Skeletal muscle cell (primary cell): ENCODE results near the gene ZNF823.
"Not testable (repeated sequence)": the region's sequence is repeated elsewhere in the genome, so short reads cannot be mapped to it uniquely, and the experiment has no call there.

Experiments
- DNase-seq: peaks from one replicate; pipeline ENCODE4 v3.0.0-alpha.2; 2010; ENCODE audit warnings: low read depth
- H3K4me3 ChIP-seq: 2 replicates; pipeline ENCODE4 v1.5.1; 2011; ENCODE audit warnings: low read depth, mild to moderate bottlenecking, control low read depth, low read length, moderate library complexity

The ZNF823 gene

GRCh38 chr19:11738746-11739620, at the start of gene ZNF823:
ZNF823 (minus strand) TSS chr19:11738946; CDS start chr19:11738819, 127 bp downstream.
- H3K4me3 ChIP-seq = peak within 1 kb of the TSS; percentile 93
- DNase-seq = peak; percentile 78

DNA sequence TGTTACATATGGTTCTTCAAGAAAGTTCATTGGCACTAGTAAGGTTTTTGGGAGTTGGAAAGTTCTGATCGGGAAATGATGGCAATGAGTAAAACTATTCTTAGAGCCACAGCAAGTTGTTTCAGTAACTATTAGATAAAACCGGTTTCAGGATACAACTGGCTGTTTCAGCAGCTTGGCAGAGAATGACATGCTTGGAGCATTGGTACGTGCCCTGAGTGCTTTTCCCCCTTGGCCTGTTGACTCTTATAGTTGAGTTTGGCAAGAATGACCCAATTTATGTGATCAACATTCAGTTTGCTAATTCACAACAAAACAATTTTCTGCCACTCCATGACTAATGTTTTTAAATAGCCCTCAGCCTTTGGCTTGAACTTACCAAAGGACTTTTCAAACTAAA, 48.8 kb upstream of the ZNF823 start:
- no peak overlapping the region for H3K4me3 ChIP-seq
- DNase-seq = no peak

DNA sequence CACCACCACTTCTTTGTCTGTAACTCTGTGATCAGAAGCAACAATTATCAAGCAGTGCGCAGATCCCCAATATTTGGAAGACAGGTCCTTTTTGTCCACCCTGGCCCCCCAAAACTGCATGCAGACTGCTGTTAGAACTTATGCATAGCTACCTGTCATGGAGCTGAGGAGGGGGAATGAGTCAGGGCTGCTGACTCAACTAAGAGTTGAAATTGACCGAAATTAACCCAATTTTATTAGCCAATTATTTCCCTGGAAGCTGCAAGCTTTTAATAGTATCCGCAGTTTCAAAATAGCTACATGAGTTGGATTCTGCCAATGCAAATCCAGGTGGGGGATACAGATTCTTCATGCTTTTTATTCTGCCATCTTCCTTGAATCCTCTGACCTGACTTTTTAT, 45.6 kb upstream of the ZNF823 start:
- H3K4me3 ChIP-seq = no peak overlapping the region
- no peak for DNase-seq

DNA sequence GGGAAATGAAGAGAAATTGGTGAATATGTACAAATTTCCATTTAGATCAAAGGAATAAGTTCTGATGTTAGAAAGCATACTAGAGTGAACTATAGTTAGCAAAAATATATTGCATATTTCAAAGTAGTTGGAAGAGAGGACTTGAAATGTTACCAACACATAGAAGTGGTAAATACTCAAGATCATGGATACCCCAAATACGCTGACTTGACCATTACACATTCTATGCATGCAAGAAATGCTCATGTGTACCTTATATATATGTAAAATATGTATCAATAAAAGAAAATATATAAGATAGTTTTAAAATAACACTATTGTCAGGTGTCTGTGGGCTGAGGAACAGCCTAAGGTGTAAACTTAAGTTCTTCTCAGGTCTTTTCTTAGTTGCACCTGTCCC, 45.0 kb upstream of the ZNF823 start:
- no peak overlapping the region for H3K4me3 ChIP-seq
- DNase-seq = no peak

DNA sequence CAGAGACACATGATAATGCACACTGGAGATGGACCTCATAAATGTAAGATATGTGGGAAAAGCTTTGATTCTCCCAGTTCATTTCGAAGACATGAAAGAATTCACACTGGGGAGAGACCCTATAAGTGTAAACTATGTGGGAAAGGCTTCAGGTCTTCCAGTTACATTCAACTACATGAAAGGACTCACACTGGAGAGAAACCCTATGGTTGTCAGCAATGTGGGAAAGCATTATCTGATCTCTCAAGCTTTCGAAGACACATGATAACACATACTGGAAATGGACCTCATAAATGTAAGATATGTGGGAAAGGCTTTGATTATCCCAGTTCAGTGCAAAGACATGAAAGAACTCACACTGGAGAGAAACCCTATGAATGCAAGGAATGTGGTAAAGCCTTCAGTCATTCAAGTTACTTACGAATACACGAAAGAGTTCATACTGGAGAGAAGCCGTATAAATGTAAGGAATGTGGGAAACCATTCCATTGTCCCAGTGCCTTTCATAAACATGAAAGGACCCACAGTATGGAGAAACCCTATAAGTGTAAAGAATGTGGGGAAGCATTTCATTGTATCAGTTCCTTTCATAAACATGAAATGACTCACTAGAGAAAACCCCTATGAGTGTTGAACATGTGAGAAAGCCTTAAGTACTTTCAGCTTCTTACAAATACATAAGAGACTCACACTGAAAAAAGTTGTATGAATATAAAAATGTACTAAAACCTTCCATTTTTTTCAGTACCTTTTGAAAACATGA, 42.7 kb upstream of the ZNF823 start:
- no peak overlapping the region for H3K4me3 ChIP-seq
- DNase-seq = no peak

- H3K4me3 ChIP-seq = no peak overlapping the region
- DNase-seq = no peak
Observed at GRCh38 chr19:11780431-11781020, 41.8 kb upstream of the ZNF823 start.

- not testable (repeated sequence) for DNase-seq, H3K4me3 ChIP-seq
Observed at GRCh38 chr19:11776669-11777068, 37.9 kb upstream of the ZNF823 start.

GRCh38 chr19:11771520-11771919, 32.8 kb upstream of the ZNF823 start:
- not testable (repeated sequence) for DNase-seq, H3K4me3 ChIP-seq

GRCh38 chr19:11769995-11770394, 31.2 kb upstream of the ZNF823 start:
- no peak for DNase-seq
- H3K4me3 ChIP-seq = no peak overlapping the region

DNA sequence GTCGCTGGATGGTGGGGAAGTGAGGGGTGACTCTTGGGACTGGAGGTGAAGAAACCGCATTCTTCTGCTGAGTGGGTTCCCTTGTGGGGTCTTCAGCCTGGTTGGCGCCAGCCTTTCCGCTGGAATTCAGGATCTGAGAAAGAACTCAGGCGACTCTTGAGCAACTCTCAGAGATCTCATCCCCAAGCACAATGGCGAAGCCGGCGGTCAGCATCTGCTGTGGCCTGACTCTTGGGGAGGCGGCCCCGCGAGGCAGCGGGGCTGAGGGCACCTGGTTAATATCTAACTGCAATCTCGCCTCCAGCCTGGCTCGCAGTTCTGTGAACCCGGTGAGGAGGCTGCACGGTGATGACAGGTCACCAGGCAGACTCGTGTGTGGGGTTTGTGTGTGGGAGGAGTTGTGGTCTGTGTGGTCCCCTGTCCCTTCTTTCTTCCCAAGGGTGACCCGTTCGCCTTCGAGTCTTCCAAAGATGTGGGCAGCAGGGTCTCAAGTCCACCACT, 28.9 kb upstream of the ZNF823 start:
- DNase-seq = no peak
- peak overlapping the region; percentile 81 for H3K4me3 ChIP-seq

GRCh38 chr19:11766597-11767591, 28.1 kb upstream of the ZNF823 start, which contains the start of gene ZNF441:
ZNF441 (plus strand) TSS chr19:11767000; CDS start chr19:11767194, 194 bp downstream.
- peak within 1 kb of the TSS; percentile 81 for H3K4me3 ChIP-seq
- DNase-seq = peak; percentile 60

- no peak for DNase-seq
Observed at GRCh38 chr19:11763611-11764010, 24.9 kb upstream of the ZNF823 start.

DNA sequence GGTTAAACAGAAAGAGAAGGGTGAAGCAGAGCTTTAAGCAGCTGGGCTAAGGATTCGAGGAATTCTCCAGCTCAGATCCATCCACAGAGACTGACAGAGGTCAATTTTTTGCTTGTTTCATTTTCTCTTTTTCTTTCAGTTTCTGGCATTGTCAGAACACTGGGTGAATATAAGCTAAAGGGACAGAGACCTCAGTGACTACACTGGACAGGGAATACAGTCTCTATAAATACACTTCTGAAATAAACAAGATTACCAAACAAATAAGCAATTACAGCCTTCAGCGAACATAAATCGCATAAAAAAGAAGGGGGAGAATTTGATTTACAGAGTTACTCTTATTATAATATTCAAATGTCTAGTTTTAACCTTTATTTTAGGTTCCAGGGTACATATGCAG, 24.4 kb upstream of the ZNF823 start:
- no peak overlapping the region for H3K4me3 ChIP-seq
- DNase-seq = no peak

More at GRCh38 chr19:11763611-11764010, 24.9 kb upstream of the ZNF823 start:
- no peak overlapping the region for H3K4me3 ChIP-seq

DNA sequence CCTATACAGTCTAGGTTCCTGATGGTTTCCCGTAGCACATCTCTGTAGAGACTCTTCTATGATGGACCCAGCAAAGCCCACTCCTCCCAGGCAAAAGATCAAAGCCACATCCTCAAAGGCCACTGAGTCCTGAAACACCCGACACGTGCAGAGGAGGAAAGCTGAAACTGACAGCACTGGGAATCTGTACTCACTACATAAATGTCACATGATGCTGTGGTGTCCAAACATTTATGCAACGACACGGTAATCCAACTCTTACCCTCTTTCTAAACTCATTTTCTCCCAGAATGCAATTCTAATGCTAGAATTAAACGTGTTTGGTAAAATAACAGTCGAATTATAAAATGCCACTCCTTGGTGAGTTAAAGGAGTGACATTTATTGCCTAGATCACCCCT, 21.1 kb upstream of the ZNF823 start:
- no peak for DNase-seq
- H3K4me3 ChIP-seq = no peak overlapping the region

DNA sequence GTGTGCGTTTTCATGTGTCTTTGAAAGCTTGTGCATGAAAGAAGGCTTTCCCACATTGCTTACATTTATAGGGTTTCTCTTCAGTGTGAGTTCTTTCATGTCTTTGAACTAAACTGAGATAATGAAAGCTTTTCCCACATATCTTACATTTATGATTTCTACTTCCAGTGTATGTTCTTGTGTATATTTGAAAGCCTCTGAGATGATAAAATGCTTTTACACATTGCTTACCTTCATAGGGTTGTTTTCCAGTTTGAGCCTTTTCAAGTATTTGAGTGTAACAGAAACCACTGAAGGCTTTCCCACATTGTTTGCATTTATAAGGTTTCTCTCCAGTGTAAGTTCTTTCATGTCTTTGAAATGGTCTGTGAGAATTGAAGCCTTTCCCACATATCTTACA, 18.2 kb upstream of the ZNF823 start:
- no peak overlapping the region for H3K4me3 ChIP-seq
- DNase-seq = no peak

DNA sequence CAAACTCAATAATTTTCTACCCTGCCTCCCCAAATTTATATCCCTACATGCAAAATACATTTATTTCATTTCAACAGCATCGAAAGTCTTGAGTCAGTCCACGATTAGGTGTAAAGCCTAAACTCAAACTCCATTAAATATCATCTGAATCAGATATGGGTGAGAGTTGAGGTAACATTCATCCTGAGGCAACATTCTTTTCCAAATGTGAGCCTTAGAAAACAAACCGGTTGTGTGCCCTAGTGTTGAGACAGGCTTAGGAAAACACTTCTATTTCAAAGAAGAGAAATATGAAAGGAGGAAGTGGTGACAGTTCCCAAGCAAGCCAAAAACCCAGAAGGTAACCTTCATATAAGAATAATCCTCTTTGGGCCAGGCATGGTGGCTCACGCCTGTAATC, 15.9 kb upstream of the ZNF823 start:
- H3K4me3 ChIP-seq = no peak overlapping the region
- no peak for DNase-seq

DNA sequence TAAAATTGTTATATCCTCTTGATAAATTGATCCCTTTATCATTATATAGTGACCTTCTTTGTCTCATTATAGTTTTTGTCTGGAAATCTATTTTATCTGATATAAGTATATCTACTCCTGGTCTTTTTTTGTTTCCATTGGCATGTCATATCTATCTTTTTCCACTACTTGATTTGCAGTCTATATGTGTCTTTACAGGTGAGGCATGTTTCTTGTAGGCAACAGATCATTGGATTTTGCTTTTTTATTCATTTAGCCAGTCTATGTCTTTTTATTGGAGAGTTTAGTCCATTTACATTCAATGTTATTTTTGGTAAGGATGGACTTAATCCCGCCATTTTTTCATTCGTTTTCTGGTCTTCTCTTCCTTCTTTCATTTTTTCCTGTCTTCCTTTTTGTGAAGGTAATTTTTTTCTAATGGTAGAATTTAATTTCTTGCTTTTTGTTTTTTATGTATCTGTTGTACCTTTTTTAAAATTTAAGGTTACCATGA, 13.5 kb upstream of the ZNF823 start:
- H3K4me3 ChIP-seq = no peak overlapping the region
- DNase-seq = no peak

DNA sequence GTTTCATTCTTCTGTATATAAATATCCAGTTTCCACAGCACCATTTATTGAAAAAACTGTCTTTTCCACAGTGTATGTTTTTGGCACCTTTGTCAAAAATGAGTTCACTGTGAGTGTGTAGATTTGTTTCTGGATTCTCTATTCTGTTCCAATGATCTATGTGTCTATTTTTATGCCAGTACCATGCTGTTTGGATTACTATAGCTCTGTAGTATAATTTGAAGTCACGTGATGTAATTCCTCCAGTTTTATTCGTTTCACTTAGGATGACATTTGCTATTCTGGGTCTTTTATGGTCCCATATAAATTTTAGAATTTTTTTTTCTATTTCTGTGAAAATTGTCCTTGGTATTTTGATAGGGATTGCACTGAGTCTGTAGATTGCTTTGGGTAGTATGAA, 11.0 kb upstream of the ZNF823 start:
- DNase-seq = no peak
- no peak overlapping the region for H3K4me3 ChIP-seq

DNA sequence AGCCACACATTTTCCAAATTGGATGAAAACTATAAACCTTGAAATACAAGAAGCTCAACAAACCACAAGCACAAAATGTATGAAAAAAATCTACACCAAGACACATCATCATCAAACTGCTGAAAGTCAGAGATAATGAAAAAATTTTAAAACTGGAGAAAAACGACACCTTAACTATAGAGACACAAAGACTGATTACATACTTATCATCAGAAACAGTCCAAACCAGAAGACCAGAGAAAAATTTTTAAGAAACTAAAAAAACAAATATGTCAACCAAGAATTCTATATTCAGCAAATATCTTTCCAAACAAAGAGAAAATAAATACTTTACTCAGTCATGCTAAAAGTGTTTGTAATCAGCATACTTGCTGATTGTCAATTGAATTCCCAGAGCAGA, 8.5 kb upstream of the ZNF823 start:
- H3K4me3 ChIP-seq = no peak overlapping the region
- DNase-seq = no peak
